22Rv1 (cell line): ENCODE results near the gene TOP3B.

Source experiments
- CTCF ChIP-seq: fragments of 450-650 bp; IDR thresholded peaks from 2 replicates; pipeline ENCODE4 v1.5.1; 2017; ENCODE audit warnings: mild to moderate bottlenecking
- ZFX ChIP-seq: fragments of 450-650 bp; IDR thresholded peaks from 2 replicates; pipeline ENCODE4 v1.6.1; 2017; ENCODE audit warnings: antibody characterized with exemption, borderline replicate concordance

GRCh38 chr22:22010358-22010757 lies 27.8 kb upstream of the TOP3B start:
- no peak for TF ChIP-seq CTCF
- TF ChIP-seq ZFX = no peak
